ENCODE results near the gene NEGR1.

NEGR1 gene

GRCh38 chr1:71762514-71763255 lies 519.7 kb downstream of the NEGR1 start:
- DNase-seq = no peak
- Mint-ChIP-seq H3K27me3 (ENCODE audit: low read depth, poor library complexity) (no peaks in the 10 kb centered on the region), H3K36me3 (ENCODE audit: low read depth) (no peaks in the 10 kb centered on the region), H3K27ac (peak overlapping the region; percentile 13), H3K4me1 (no peaks in the 10 kb centered on the region), H3K4me3 (no peak overlapping the region), H3K9me3 (no peaks in the 10 kb centered on the region)
- no peak for TF ChIP-seq CTCF (IDR thresholded peaks at IDR 0.05)

GRCh38 chr1:71755441-71755840 lies 526.9 kb downstream of the NEGR1 start:
- Mint-ChIP-seq H3K27me3 (ENCODE audit: low read depth, poor library complexity) (no peaks in the 10 kb centered on the region), H3K36me3 (ENCODE audit: low read depth) (no peaks in the 10 kb centered on the region), H3K4me1 (no peaks in the 10 kb centered on the region), H3K9me3 (no peaks in the 10 kb centered on the region), H3K4me3 (no peak overlapping the region), H3K27ac (no peak overlapping the region)
- no peak for TF ChIP-seq CTCF (IDR thresholded peaks at IDR 0.05)
- DNase-seq = no peak

GRCh38 chr1:71753746-71754145 lies 528.6 kb downstream of the NEGR1 start:
- H3K9me3 Mint-ChIP-seq = peaks cover 3% of the 10 kb centered on the region

GRCh38 chr1:71745326-71745725 lies 537.0 kb downstream of the NEGR1 start:
- Mint-ChIP-seq H3K36me3 (ENCODE audit: low read depth) (no peaks in the 10 kb centered on the region), H3K4me1 (no peaks in the 10 kb centered on the region), H3K27ac (no peak overlapping the region), H3K9me3 (peaks cover 2% of the 10 kb centered on the region), H3K4me3 (no peak overlapping the region), H3K27me3 (ENCODE audit: low read depth, poor library complexity) (no peaks in the 10 kb centered on the region)
- TF ChIP-seq CTCF (IDR thresholded peaks at IDR 0.05) = no peak
- DNase-seq = no peak

More at GRCh38 chr1:71753746-71754145, 528.6 kb downstream of the NEGR1 start:
- Mint-ChIP-seq H3K27ac (no peak overlapping the region), H3K4me3 (no peak overlapping the region), H3K4me1 (no peaks in the 10 kb centered on the region), H3K27me3 (ENCODE audit: low read depth, poor library complexity) (no peaks in the 10 kb centered on the region), H3K36me3 (ENCODE audit: low read depth) (no peaks in the 10 kb centered on the region)
- no peak for TF ChIP-seq CTCF (IDR thresholded peaks at IDR 0.05)
- DNase-seq = no peak

GRCh38 chr1:71743862-71744261 lies 538.5 kb downstream of the NEGR1 start:
- H3K9me3 Mint-ChIP-seq = no peaks in the 10 kb centered on the region
- H3K4me1 Mint-ChIP-seq = no peaks in the 10 kb centered on the region
- H3K4me3 Mint-ChIP-seq = no peak overlapping the region
- H3K27me3 Mint-ChIP-seq (ENCODE audit: low read depth, poor library complexity) = no peaks in the 10 kb centered on the region
- no peak for TF ChIP-seq CTCF (IDR thresholded peaks at IDR 0.05)
- no peaks in the 10 kb centered on the region for H3K36me3 Mint-ChIP-seq (ENCODE audit: low read depth)
- no peak for DNase-seq
- no peak overlapping the region for H3K27ac Mint-ChIP-seq

- Mint-ChIP-seq H3K9me3 (no peaks in the 10 kb centered on the region), H3K4me3 (no peak overlapping the region), H3K36me3 (ENCODE audit: low read depth) (no peaks in the 10 kb centered on the region), H3K27ac (no peak overlapping the region), H3K4me1 (no peaks in the 10 kb centered on the region), H3K27me3 (ENCODE audit: low read depth, poor library complexity) (no peaks in the 10 kb centered on the region)
- no peak for TF ChIP-seq CTCF (IDR thresholded peaks at IDR 0.05)
- no peak for DNase-seq
Observed at GRCh38 chr1:71738910-71739309, 543.4 kb downstream of the NEGR1 start.

All from nephron progenitor cell (in vitro differentiated cells).